GM13977 (cell line): ENCODE measurements around the gene ABHD12.

Source experiments
- DNase-seq: peaks from one replicate; pipeline ENCODE4 v3.0.0; 2012; ENCODE audit warnings: low spot score
- in situ Hi-C: fragments of 300-500 bp; cut with MboI; formaldehyde crosslinking; loops from one replicate; pipeline ENCODE4 v1.12.0; 2022; ENCODE audit warnings: low sequenced_read_pairs, low pct_unique_long_range_greater_than_20kb, mixed read lengths, inconsistent platforms; ENCODE audit not compliant: unreplicated experiment
- TF ChIP-seq, protein P1 (sequence below): IDR thresholded peaks from 2 replicates; pipeline ENCODE4 v1.5.1; 2012; ENCODE audit warnings: mild to moderate bottlenecking, control low read depth; ENCODE audit not compliant: insufficient read depth; ENCODE audit errors: extremely low read depth, missing control alignments

Gene ABHD12

DNA sequence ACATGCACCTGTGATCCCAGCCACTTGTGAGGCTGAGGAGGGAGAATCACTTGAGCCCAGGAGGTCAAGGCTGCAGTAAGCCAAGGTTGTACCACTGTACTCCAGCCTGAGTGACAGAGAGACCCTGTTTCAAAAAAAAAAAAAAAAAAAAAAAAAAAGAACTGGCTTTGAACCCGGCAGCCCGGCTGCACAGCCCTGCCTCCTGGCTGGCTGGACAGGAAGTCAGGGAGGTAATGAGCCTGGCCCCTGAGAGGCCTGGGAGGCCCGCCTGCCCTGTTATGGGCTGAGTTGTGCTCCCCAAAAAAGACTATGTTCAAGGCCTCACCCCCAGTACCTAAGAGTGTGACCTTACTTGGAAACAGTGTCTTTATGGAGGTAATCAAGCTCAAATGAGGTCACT lies 65.6 kb downstream of the ABHD12 start:
- TF ChIP-seq, protein P1, sequence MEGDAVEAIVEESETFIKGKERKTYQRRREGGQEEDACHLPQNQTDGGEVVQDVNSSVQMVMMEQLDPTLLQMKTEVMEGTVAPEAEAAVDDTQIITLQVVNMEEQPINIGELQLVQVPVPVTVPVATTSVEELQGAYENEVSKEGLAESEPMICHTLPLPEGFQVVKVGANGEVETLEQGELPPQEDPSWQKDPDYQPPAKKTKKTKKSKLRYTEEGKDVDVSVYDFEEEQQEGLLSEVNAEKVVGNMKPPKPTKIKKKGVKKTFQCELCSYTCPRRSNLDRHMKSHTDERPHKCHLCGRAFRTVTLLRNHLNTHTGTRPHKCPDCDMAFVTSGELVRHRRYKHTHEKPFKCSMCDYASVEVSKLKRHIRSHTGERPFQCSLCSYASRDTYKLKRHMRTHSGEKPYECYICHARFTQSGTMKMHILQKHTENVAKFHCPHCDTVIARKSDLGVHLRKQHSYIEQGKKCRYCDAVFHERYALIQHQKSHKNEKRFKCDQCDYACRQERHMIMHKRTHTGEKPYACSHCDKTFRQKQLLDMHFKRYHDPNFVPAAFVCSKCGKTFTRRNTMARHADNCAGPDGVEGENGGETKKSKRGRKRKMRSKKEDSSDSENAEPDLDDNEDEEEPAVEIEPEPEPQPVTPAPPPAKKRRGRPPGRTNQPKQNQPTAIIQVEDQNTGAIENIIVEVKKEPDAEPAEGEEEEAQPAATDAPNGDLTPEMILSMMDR: no peak
- in situ Hi-C loops: no loop called here
- no peak for DNase-seq

DNA sequence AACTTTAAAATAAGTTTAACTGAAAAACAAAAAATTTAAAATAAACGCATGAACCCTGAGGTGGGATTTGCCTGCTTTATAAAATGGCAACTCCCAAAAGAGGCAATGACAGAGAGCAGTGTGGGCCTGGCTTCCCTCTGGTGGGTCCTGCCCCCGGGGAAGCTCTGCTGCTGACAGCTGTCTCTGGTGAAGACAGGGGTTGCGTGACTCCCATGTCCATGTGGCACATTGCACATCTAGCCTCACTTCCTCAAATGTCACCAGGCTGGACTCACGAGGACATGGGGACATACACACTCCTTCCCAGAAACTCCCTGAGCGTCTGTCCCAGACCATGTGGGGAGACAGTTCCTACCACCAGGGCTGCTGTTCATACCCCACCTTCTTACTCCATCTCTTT lies 66.2 kb downstream of the ABHD12 start:
- DNase-seq: no peak
- TF ChIP-seq, protein P1: no peak
- in situ Hi-C loops: no loop called here

DNA sequence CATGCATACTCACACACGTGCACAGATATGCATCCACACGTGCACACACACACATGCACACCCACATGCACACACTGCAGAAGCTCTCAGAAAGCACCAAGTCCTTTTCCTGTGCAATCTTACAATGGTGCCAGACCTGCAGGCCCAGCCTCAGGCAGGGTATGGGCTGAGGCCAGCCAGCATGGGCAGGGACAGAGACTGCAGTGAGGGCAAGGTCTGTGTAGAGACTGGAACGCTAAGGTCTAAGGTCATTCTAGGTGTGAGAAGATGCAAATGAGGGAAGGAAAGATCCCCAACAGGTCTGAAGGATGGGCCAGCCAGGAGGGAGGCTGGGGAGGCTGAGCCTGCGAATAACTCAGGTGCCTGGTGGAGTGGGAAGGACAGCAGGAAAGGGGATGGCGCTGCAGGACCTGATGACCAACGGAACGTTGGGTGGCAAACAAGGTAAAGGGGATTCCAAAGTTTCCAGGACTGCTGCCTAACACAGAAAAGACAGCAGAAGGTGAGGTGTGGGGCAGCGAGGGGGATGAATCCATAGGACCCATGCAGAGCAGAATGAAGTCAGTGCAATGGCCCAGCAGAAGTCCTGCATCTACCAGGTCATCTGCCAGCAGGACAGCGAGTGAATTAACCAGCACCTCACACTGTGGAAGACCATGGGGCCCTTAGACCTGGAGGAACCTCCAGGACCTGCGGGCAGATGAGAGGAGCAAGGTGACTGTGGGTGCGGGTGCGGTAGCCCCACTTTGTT lies 67.0 kb downstream of the ABHD12 start:
- TF ChIP-seq, protein P1: no peak
- DNase-seq: no peak
- in situ Hi-C loops: no loop called here

DNA sequence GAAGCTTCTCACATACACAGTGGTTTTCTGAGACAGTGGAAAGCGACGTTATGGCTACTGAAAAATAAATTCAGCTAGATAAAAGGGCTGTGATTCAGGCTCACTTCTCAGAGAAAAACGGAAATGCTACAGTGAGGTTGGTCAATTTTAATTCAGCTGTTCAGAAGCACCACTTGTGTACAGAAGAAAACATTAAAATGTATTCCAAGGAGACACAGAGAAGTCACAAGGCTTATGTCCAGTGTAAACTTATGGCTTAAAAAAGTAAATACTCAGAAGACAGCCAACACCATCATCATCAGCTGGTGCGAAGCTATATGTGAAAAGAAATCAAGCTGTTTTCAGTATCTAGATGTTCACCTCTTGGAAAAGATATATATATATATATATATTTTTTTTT lies 68.6 kb downstream of the ABHD12 start:
- in situ Hi-C loops: no loop called here
- no peak for DNase-seq
- TF ChIP-seq, protein P1: no peak

DNA sequence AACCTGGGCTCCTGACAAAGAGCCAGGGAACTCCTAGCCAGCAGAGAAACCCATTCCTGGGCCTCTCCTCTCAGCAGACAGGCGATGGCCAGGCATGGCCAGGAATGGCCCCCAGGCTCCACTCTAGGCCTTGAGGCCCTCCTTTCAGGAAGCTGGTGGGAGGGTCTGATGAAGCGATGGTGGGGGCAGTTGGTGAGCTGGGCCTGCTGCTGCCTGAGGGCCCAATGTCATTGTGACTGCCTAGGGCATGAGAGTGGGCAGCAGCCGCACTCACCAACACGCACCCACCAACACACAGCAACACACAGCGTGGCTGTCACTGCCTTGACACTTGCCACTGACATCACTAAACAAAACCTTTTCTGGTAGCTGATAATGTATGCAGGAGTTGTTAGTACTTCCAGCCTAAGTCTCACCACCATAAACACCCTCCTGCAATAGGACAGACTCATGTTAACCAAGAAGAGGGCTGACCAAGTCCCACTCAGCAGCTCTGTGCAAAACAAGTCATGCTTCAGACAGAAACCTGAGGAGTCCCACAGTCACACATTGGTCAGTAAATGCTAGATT lies 69.3 kb downstream of the ABHD12 start:
- in situ Hi-C loops: no loop called here
- TF ChIP-seq, protein P1: no peak
- no peak for DNase-seq

DNA sequence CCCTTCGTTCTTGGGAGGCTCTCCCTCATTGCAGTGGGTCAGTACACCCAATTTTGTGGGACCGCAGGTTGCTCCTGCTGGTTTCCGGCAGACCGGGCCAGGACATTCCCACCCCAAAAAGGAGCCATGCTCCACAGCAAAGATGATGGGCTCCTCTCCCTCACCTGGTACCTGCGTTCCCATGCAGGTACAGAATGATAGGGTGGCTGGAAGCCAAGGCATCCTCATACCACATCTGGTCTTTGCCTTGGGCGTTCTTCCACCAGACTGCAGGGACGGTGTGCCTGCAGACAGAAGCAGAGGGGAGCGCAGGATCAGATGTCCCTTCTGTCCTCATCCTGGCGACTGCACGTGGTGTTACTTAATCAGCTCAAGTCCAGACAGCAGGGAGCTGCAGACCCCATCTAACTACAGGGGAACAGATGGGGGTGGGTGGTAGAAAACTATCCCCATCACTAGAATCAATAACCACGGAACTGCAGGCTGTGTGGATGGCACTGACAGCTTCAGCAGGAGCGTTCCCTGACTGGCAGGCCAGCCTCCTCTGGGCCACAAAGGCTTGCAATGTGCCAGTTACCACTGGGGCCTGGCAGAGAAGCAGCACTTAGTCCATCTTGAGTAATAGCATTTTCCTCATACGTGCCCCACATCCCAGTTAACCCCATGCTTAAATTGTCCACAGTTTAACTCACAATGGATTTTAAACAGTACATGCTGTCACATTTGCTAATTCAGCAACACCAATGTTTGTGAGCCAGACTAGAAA lies 70.4 kb downstream of the ABHD12 start:
- TF ChIP-seq, protein P1: no peak
- in situ Hi-C loops: no loop called here
- DNase-seq: no peak
